Kidney epithelial cell (primary cell): Measurements from ENCODE around the gene PHC3. TPM values are rescaled to one million over a fixed set of nuclear protein-coding genes. Genes with fewer than 3 reads are reported as not detected.

Experiments used
- DNase-seq: peaks from one replicate; pipeline ENCODE4 v3.0.0-alpha.2; 2010; ENCODE audit warnings: low read depth
- H3K27me3 ChIP-seq: 2 replicates; pipeline ENCODE4 v1.6.0; 2011; ENCODE audit warnings: low read length; ENCODE audit not compliant: control insufficient read depth, insufficient read depth
- H3K36me3 ChIP-seq: 2 replicates; pipeline ENCODE4 v1.5.1; 2011; ENCODE audit warnings: low read length; ENCODE audit not compliant: control insufficient read depth, insufficient read depth
- H3K4me3 ChIP-seq: 2 replicates; pipeline ENCODE4 v1.5.1; 2011; ENCODE audit warnings: low read depth, mild to moderate bottlenecking, control low read depth, low read length
- CTCF ChIP-seq: IDR thresholded peaks from 2 replicates; pipeline ENCODE4 v1.5.1; 2011; ENCODE audit warnings: mild to moderate bottlenecking, moderate library complexity, low read length, control low read depth, inconsistent platforms; ENCODE audit not compliant: insufficient read depth, poor library complexity, severe bottlenecking
- total RNA-seq: library from RNA; depleted of rRNA; stranded (reverse); fragments of >200 nt; gene quantifications from 2 replicates; pipeline ENCODE4 v1.2.3, GENCODE V29; 2015

PHC3 gene
- total RNA-seq, 1 donor from 2014 or later = 22.4 TPM

- H3K4me3 ChIP-seq = no peak overlapping the region
- no peak for DNase-seq
- H3K36me3 ChIP-seq = no peaks in the 10 kb centered on the region
- TF ChIP-seq CTCF = no peak
- no peaks in the 10 kb centered on the region for H3K27me3 ChIP-seq
Measured at GRCh38 chr3:170151536-170151935, 30.0 kb downstream of the PHC3 start.

- no peak for TF ChIP-seq CTCF
- no peak for DNase-seq
- H3K4me3 ChIP-seq = no peak overlapping the region
- no peaks in the 10 kb centered on the region for H3K36me3 ChIP-seq
- no peaks in the 10 kb centered on the region for H3K27me3 ChIP-seq
Measured at GRCh38 chr3:170149016-170149415, 32.5 kb downstream of the PHC3 start.

GRCh38 chr3:170145278-170145677 is 36.3 kb downstream of the PHC3 start:
- Histone ChIP-seq H3K27me3 (no peaks in the 10 kb centered on the region), H3K4me3 (no peak overlapping the region), H3K36me3 (no peaks in the 10 kb centered on the region)
- no peak for DNase-seq
- TF ChIP-seq CTCF = no peak

DNA sequence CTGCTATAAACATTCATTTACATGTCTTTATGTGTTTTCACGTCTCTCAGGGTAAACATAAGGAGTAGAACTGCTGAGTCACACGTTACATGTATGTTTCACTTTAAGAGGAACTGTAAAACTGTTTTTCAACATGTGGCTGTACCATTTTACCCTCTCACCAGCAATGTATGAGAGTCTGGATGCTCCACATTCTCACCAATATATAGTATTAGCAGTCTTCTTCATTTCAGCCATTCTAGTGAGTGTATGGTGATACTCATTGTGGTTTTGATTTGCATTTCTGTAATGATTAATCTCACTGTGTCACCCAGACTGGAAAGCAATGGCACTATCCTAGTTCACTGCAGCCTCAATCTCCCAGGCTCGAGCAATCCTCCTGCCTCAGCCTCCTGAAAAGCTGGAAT is 37.1 kb downstream of the PHC3 start:
- Histone ChIP-seq H3K27me3 (no peaks in the 10 kb centered on the region), H3K4me3 (no peak overlapping the region), H3K36me3 (no peaks in the 10 kb centered on the region)
- TF ChIP-seq CTCF = no peak
- DNase-seq = no peak

- no peak for TF ChIP-seq CTCF
- Histone ChIP-seq H3K36me3 (no peaks in the 10 kb centered on the region), H3K27me3 (no peaks in the 10 kb centered on the region), H3K4me3 (no peak overlapping the region)
- no peak for DNase-seq
Measured at GRCh38 chr3:170142373-170142772, 39.2 kb downstream of the PHC3 start.

DNA sequence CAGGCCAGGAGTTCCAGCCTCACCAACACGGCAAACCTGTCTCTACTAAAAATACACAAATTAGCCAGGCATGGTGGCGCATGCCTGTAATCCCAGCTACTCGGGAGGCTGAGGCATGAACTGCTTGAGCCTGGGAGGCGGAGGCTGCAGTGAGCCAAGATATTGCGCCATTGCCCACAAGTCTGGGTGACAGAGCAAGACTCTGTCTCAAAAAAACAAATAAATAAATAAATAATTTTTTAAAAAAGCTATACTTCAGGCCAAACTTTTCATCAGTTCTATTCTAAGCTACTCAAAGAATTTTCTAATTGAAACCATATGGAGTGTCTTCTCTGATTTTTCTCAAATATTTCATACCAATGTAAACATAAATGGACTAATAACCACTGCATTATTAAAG is 43.5 kb downstream of the PHC3 start:
- no peak for TF ChIP-seq CTCF
- Histone ChIP-seq H3K36me3 (no peaks in the 10 kb centered on the region), H3K27me3 (no peaks in the 10 kb centered on the region), H3K4me3 (no peak overlapping the region)
- DNase-seq = no peak
